GM18951 (cell line): ENCODE data around the gene PRR14.

ENCODE experiments used
- POLR2A ChIP-seq: IDR thresholded peaks from 4 replicates; pipeline ENCODE4 v1.6.1; 2011; ENCODE audit warnings: mild to moderate bottlenecking; ENCODE audit not compliant: insufficient read length, insufficient read depth; ENCODE audit errors: extremely low read depth
- in situ Hi-C: fragments of 300-500 bp; cut with MboI; formaldehyde crosslinking; loops from one replicate; pipeline ENCODE4 v1.12.0; 2022; ENCODE audit warnings: low sequenced_read_pairs, mixed read lengths, inconsistent platforms; ENCODE audit not compliant: unreplicated experiment

PRR14 gene

GRCh38 chr16:30620169-30620568 lies 30.6 kb upstream of the PRR14 start:
- in situ Hi-C loops: no loop called here
- no peak for TF ChIP-seq POLR2A

DNA sequence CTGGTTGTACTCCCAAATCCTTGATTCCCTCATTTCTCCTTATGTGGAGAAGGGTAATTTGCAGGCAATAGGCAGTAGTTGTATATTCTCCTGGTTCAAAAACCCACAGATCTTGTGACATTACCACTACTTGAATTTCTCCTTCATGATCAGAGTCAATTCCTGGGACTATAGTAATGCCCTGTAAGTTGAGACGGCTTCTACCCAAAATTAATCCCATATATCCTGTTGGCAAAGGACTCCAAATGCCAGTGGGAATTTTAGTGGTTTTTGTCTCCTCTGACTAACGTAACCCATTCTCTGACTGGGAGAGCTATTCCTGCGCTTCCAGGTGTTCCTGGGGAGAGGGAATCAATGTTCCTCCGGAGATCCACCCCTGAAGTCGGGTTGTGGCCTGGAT lies 29.0 kb upstream of the PRR14 start:
- in situ Hi-C loops: no loop called here
- no peak for TF ChIP-seq POLR2A

DNA sequence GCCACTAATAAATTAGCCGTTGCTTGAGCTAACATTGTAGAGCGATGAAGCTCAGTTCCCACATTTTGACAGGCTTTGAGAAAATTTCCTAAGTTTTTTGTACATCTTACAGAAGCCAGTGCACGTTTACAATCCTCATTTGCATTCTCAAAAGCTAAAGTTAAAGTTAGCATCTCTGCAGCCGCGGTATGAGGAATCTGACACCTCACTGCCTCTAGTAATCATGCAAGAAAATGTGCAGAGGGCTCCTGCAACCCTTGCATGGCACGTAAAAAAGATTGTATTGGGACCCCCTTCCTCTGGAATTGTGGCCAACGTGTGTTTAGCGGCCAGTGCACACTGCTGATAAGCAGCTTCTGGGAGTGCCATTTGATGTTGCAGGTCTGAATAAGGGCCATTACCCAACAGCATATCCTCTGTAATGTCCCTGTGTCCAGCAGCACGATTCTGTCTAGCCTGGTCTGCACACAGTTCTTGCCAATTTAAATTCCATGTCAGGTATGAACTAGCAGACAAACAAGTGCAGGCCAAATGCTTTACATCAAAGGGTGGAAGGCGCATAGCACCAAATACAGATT lies 28.2 kb upstream of the PRR14 start:
- in situ Hi-C loops: no loop called here
- TF ChIP-seq POLR2A: no peak

DNA sequence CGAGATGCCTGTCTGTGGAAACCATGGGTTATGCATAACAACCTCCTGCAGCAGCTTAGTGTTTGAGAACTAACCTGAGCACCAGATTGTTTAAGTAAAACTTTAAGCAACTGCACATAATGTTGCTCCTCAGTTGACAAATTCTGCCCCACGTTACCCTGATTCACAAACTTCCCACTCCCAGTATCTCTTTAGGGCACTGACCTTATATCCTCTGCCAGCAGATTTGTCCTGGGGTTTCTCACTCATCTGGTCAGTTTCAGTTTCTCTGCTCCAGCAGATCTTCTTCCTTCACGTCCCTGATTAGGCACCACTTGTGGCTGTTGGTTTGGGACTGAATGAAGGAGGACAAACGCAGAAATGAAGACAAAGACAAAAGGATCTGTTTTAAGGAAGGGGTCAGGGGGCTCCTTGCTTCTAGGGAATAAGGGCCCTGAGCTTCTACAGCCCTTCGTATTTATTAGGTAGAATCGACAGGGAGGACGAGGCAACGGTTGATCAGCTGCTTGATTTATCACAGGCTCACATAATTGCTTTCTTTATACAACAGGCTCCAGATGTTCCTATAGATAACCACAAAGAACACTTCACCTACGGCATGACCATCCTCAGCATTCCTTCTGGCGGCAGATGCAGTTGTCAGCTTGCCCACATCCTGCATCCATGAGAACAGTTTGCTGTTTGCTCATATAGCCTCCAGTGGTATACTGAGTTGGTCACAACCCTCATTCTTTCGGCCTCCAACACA lies 27.1 kb upstream of the PRR14 start:
- in situ Hi-C loops: no loop called here
- no peak for TF ChIP-seq POLR2A

- in situ Hi-C loops: loop anchor here (25.0 kb wide), 1 partner anchor 1164 kb away; the partner anchor contains the start of genes BOLA2, SLX1B and SULT1A4
- no peak for TF ChIP-seq POLR2A
Observed at GRCh38 chr16:30626236-30626635, 24.5 kb upstream of the PRR14 start.

GRCh38 chr16:30628628-30629540 lies 21.9 kb upstream of the PRR14 start:
- in situ Hi-C loops: loop anchor here (25.0 kb wide), 1 partner anchor 1167 kb away; the partner anchor contains the start of genes BOLA2, SLX1B and SULT1A4
- TF ChIP-seq POLR2A: no peak

DNA sequence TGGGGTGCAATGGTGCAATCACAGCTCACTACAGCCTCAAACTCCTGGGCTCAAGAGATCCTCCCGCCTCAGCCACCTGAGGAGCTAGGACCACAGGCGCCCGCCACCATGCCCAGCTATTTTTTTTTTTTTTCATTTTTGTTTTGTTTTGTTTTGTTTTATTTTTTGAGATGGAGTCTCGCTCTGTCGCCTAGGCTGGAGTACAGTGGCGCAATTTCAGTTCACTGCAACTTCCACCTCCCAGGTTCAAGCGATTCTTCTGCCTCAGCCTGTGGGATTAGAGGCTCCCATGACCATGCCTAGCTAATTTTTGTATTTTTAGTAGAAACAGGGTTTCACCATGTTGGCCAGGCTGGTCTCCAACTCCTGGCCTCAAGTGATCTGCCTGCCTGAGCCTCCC lies 18.3 kb upstream of the PRR14 start:
- in situ Hi-C loops: loop anchor here (25.0 kb wide), 1 partner anchor 1170 kb away; the partner anchor contains the start of genes BOLA2, SLX1B and SULT1A4

DNA sequence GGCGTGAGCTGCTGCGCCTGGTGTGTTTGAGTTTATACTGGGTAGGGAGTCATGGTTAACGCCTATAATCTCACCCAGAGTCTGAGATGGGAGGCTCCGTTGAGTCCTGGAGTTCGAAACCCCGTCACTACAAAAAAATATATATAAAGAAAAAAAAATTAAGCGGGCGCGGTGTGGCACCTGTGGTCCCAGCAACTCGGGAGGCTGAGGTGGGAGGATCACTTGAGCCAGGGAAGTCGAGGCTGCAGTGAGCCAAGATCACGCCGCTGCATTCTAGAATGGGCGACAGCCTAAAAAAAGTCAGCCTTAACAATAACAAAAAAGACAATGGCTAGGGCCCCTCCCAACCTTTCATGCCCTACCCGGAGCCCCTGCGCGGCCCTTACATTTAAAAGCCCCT lies 17.2 kb upstream of the PRR14 start:
- no peak for TF ChIP-seq POLR2A
- in situ Hi-C loops: loop anchor here (25.0 kb wide), 1 partner anchor 1171 kb away; the partner anchor contains the start of genes BOLA2, SLX1B and SULT1A4

DNA sequence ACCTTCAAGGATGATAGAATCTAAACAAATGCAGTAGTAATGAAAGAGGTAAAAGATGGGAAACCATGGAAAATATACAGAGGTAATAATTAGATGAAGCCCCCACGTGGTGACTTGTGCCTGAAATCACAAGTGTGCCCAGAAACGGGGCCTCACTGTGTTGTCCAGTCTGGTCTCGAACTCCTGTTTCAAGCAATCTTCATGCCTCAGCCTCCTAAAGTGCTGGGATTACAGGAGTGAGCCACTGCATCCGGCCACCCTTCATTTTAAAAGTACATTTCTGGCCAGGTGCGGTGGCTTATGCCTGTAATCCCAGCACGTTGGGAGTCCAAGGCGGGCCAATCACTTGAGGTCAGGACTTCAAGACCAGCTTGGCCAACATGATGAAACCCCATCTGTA lies 14.2 kb upstream of the PRR14 start:
- no peak for TF ChIP-seq POLR2A
- in situ Hi-C loops: loop anchor here (25.0 kb wide), 1 partner anchor 1174 kb away; the partner anchor contains the start of genes BOLA2, SLX1B and SULT1A4

GRCh38 chr16:30637139-30637538 lies 13.6 kb upstream of the PRR14 start:
- in situ Hi-C loops: loop anchor here (25.0 kb wide), 1 partner anchor 1175 kb away; the partner anchor contains the start of genes BOLA2, SLX1B and SULT1A4

DNA sequence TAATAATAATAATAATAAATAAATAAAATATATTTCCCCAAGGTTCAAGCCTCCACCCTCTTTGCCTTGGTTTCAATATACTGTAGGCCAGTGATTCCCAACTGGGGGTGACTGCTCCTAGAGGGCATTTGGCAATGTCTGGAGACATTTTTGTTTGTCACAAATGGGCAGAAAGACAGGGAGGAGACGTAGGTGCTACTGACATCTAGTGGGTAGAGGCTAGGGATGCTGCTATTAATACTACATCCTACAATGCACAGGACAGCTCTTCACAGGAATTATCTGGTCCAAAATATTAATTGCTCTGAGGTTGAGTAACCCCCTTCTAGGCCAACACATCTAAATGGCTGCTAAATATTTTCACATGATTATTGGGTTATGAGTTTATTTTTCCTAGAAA lies 12.8 kb upstream of the PRR14 start:
- TF ChIP-seq POLR2A: no peak
- in situ Hi-C loops: loop anchor here (25.0 kb wide), 1 partner anchor 1176 kb away; the partner anchor contains the start of genes BOLA2, SLX1B and SULT1A4

DNA sequence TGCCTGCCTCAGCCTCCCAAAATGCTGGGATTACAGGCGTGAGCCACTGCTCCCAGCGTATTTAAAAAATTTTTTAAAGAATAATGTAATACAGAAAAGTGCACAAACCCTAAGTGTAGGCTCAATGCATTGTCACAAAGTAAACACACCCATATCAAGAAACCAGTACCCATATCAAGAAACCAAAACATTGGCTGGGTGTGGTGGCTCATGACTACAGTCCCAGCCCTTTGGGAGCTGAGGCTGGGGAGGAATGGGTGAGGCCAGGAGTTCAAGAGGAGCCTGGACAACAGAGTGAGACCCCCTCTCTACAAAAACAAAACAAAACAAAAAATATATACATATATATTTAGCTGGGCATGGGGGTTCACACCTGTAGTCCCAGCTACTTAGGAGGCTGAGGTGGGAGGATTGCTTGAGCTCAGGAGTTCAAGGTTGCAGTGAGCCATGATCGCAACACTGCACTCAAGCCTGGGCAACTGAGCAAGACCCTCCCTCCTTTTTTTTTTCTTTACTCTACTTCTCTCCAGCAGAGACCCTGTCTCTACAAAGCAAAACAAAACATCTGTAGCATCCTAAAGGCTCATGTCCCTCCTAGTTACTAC lies 9.3 kb upstream of the PRR14 start:
- in situ Hi-C loops: loop anchor here (25.0 kb wide), 1 partner anchor 1179 kb away; the partner anchor contains the start of genes BOLA2, SLX1B and SULT1A4
- no peak for TF ChIP-seq POLR2A
